K562 (cell line): ENCODE data around the gene METTL14. TPM values are rescaled to one million over a fixed set of nuclear protein-coding genes. Genes with fewer than 3 reads are reported as not detected.

Experiments
- EP400 ChIP-seq: fragments of 450-650 bp; IDR thresholded peaks from 2 replicates; pipeline ENCODE4 v1.6.1; 2017; ENCODE audit warnings: antibody characterized with exemption, mild to moderate bottlenecking, moderate library complexity
- MBD1 ChIP-seq: fragments of 250-450 bp; sonication (Bioruptor Pico); IDR thresholded peaks from 2 replicates; pipeline ENCODE4 v1.8.0; 2022; ENCODE audit warnings: inconsistent platforms
- MEIS2 ChIP-seq: fragments of 450-650 bp; IDR thresholded peaks from 2 replicates; pipeline ENCODE4 v1.6.1; 2014; ENCODE audit warnings: mild to moderate bottlenecking; ENCODE audit not compliant: partially characterized antibody
- PRMT5 ChIP-seq: sonication (generic); formaldehyde crosslinking; IDR thresholded peaks from 2 replicates; pipeline ENCODE4 v1.5.0; 2020; ENCODE audit warnings: missing genetic modification reagents
- PTRF ChIP-seq: fragments of 450-650 bp; IDR thresholded peaks from 2 replicates; pipeline ENCODE4 v1.6.1; 2016; ENCODE audit warnings: mild to moderate bottlenecking, missing genetic modification characterization, missing compliant biosample characterization
- ZNF12 ChIP-seq: sonication (generic); formaldehyde crosslinking; IDR thresholded peaks from 2 replicates; pipeline ENCODE4 v1.4.0; 2020; ENCODE audit warnings: mild to moderate bottlenecking, missing genetic modification reagents
- ZNF239 ChIP-seq: fragments of 250-450 bp; sonication (Bioruptor Pico); IDR thresholded peaks from 2 replicates; pipeline ENCODE4 v1.4.0; 2020; ENCODE audit warnings: mild to moderate bottlenecking
- ZNF280B ChIP-seq: fragments of 250-450 bp; sonication (Bioruptor Pico); IDR thresholded peaks from 2 replicates; pipeline ENCODE4 v1.5.1; 2021; ENCODE audit warnings: mild to moderate bottlenecking
- polyA plus RNA-seq, 8 experiments: library from polyadenylated mRNA; depleted of rRNA in 4 of 8; stranded (reverse) in 5 of 8; unstranded in 3 of 8; fragments of >200 nt; fragmentation: Nextera tagmentation in 2 of 8; fragmentation: Illumina TruSeq in 1 of 8; extraction: Ambion mirVana in 2 of 8; extraction: Trizol in 1 of 8; gene quantifications; 2 replicates each; pipeline versions ENCODE4 v1.2.1 to v1.2.3, GENCODE V29; 2011 to 2014; ENCODE audit warnings: inconsistent platforms in 1 of 8, missing spikeins in 1 of 8
- total RNA-seq, 7 experiments: library from RNA; depleted of rRNA in 6 of 7; stranded (reverse); fragments of >200 nt in 6 of 7; fragmentation: Illumina TruSeq in 2 of 7; extraction: Trizol in 2 of 7; gene quantifications; 2 replicates each; pipeline versions ENCODE4 v1.2.1 to v1.2.3, GENCODE V29; 2011 to 2021; ENCODE audit warnings: low replicate concordance in 1 of 7
- TF ChIP-seq, protein P1 (sequence below), 2 experiments: fragments of 250-450 bp in 1 of 2; fragments of 450-650 bp in 1 of 2; sonication (Bioruptor Pico) in 1 of 2; IDR thresholded peaks; 2 replicates each; pipeline versions ENCODE4 v1.6.1 to v1.8.0; 2016 to 2021; ENCODE audit warnings: mild to moderate bottlenecking in 2 of 2, moderate library complexity in 2 of 2, missing compliant biosample characterization in 1 of 2, missing genetic modification characterization in 1 of 2
- TF ChIP-seq, protein P2 (sequence below): fragments of 250-450 bp; sonication (Bioruptor Pico); IDR thresholded peaks from 2 replicates; pipeline ENCODE4 v1.4.0; 2020; ENCODE audit warnings: mild to moderate bottlenecking

Gene METTL14
- total and polyA plus RNA-seq, 9 of the 15 experiments (the other 6 are each of a cell fraction or from before 2014, with no cell fraction given) = 16.7 to 42.4 (median 27.7) TPM

DNA sequence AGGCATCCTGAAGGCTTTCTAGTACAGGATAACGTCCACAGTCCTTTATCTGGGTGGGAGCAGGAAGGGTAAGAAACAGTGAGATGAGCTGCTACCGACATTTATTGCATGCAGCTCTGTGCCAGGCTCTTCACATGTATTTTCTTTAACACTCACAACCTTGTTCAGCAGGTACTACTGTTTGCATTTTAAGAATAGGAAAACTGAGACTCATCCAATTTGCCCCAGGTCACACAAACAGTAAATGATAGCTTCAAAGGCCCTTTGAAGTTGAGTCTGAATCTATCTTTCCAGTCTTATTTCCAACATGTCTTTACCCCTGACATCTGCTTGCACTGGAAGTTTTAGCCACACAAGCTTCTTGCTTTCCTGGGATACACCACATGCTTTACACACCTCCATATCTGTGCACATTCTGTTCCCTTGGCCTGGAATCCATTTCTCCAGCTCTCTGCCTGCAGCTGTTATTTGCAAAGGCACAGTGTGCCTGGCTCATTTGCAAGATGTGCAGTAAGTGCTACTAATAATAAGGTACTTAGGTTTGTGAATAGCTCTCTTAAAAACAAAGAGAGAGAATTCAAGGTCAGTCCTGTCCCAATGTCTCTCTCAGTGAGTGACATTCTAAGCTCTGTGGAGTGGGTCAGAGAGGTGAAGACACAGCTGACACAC lies 61.2 kb downstream of the METTL14 start (continued):
- TF ChIP-seq, protein P1, sequence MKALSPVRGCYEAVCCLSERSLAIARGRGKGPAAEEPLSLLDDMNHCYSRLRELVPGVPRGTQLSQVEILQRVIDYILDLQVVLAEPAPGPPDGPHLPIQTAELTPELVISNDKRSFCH (CRISPR knock-in tag; IDR thresholded peaks at IDR 0.05) = no peak
- TF ChIP-seq, protein P1 (tag; IDR thresholded peaks at IDR 0.05) = no peak
- TF ChIP-seq PRMT5 (CRISPR knock-in tag) (no peak), EP400 (no peak), ZNF280B (CRISPR knock-in tag) (no peak), ZNF12 (CRISPR knock-in tag) (no peak), MEIS2 (no peak), PTRF (tag) (no peak), MBD1 (CRISPR knock-in tag) (no peak), ZNF239 (CRISPR knock-in tag) (no peak)
- TF ChIP-seq, protein P2, sequence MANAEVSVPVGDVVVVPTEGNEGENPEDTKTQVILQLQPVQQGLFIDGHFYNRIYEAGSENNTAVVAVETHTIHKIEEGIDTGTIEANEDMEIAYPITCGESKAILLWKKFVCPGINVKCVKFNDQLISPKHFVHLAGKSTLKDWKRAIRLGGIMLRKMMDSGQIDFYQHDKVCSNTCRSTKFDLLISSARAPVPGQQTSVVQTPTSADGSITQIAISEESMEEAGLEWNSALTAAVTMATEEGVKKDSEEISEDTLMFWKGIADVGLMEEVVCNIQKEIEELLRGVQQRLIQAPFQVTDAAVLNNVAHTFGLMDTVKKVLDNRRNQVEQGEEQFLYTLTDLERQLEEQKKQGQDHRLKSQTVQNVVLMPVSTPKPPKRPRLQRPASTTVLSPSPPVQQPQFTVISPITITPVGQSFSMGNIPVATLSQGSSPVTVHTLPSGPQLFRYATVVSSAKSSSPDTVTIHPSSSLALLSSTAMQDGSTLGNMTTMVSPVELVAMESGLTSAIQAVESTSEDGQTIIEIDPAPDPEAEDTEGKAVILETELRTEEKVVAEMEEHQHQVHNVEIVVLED (CRISPR knock-in tag) = no peak
